WI38 (cell line): Measurements from ENCODE around the gene PYDC1.

Source experiments
- H3K4me3 ChIP-seq: 2 replicates; pipeline ENCODE4 v1.5.1; 2011; ENCODE audit warnings: low read depth, mild to moderate bottlenecking, control low read depth, low read length
- TF ChIP-seq, protein P1 (sequence below): IDR thresholded peaks from 2 replicates; pipeline ENCODE4 v1.5.1; 2012; ENCODE audit warnings: low read depth, mild to moderate bottlenecking, control low read depth, low read length

Gene PYDC1

GRCh38 chr16:31186930-31187807, 29.8 kb downstream of the PYDC1 start:
- no peak overlapping the region for H3K4me3 ChIP-seq
- TF ChIP-seq, protein P1, sequence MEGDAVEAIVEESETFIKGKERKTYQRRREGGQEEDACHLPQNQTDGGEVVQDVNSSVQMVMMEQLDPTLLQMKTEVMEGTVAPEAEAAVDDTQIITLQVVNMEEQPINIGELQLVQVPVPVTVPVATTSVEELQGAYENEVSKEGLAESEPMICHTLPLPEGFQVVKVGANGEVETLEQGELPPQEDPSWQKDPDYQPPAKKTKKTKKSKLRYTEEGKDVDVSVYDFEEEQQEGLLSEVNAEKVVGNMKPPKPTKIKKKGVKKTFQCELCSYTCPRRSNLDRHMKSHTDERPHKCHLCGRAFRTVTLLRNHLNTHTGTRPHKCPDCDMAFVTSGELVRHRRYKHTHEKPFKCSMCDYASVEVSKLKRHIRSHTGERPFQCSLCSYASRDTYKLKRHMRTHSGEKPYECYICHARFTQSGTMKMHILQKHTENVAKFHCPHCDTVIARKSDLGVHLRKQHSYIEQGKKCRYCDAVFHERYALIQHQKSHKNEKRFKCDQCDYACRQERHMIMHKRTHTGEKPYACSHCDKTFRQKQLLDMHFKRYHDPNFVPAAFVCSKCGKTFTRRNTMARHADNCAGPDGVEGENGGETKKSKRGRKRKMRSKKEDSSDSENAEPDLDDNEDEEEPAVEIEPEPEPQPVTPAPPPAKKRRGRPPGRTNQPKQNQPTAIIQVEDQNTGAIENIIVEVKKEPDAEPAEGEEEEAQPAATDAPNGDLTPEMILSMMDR, result no peak

GRCh38 chr16:31186176-31186575, 30.8 kb downstream of the PYDC1 start:
- TF ChIP-seq, protein P1, result no peak
- no peak overlapping the region for H3K4me3 ChIP-seq

DNA sequence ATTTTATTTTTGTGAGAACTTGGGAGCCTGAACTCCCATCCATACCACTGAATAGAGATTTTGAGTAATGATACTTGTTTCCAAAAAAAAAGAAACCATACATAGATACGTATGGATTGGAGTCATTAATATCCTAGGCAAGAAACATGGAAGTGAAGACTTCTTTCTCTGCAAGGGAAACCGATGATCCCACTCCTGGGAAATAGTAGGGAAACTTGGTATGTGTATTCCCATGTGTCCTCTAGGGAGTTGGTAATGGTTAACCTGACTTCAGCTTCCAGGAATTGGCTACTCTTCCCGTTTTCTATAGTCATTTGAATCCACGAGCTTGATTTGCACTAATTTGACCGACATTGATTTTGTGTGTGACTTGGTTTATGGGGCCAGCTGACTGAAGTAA, 31.6 kb downstream of the PYDC1 start:
- TF ChIP-seq, protein P1, result no peak
- no peak overlapping the region for H3K4me3 ChIP-seq

- no peak overlapping the region for H3K4me3 ChIP-seq
- TF ChIP-seq, protein P1, result no peak
These were observed 32.0 kb downstream of the PYDC1 start for GRCh38 chr16:31184888-31185287.

DNA sequence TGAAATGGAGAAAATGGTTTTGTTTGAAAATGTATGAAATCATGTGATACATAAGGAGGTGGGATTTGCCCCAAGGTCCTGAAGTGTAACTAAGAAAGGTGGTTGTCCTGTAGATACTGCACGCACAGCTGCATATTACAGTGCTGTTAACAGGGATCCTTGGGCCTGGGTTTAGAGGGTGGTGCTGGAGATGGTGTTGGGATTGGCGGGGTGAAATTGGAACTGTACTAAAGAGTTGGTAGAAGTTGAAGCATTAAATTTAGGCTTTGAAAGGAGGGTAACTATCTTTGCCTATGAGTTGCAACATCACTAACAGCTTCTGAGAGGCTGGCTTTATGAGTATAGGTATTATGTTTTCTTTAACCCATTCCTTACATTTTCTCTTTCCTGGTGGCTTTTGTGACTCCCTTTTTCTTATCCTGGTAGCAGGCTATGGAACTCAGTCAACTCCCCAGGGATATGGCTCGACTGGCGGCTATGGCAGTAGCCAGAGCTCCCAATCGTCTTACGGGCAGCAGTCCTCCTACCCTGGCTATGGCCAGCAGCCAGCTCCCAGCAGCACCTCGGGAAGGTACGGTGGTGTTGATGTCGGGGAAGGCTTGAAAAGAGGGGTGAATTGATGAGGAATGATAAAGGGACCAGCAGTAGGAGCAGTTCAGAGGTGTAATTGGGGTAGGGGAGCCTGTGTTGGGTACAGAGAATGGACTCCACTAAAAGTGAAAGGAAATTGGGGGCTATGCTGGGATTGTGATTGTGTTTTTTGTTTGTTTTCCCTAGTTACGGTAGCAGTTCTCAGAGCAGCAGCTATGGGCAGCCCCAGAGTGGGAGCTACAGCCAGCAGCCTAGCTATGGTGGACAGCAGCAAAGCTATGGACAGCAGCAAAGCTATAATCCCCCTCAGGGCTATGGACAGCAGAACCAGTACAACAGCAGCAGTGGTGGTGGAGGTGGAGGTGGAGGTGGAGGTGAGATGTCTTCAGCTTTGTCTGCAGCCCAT, 33.2 kb downstream of the PYDC1 start:
- no peak overlapping the region for H3K4me3 ChIP-seq
- TF ChIP-seq, protein P1, result no peak

DNA sequence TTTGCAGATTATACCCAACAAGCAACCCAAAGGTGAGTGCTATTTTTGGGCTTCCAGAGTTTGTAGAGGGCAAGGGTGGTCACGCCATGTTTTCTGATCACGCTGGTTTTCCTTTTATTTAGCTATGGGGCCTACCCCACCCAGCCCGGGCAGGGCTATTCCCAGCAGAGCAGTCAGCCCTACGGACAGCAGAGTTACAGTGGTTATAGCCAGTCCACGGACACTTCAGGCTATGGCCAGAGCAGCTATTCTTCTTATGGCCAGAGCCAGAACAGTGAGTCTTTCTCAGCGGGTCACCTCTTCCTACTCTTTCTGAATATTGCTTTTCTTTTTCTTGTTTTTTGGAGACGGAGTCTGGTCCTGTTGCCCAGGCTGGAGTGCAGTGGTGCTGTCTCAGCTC, 34.5 kb downstream of the PYDC1 start:
- peak overlapping the region; percentile 95 for H3K4me3 ChIP-seq
- TF ChIP-seq, protein P1, result no peak
